KBM-7 (cell line): ENCODE measurements around the gene CPNE2.
A peak's percentile ranks its signal among the peaks of the same experiment; 100 is the strongest.

ENCODE experiments used
- DNase-seq: peaks from one replicate; pipeline ENCODE4 v3.0.0-alpha.2; 2015
- in situ Hi-C: fragments of 300-500 bp; cut with MboI; formaldehyde crosslinking; loops from 2 replicates; pipeline ENCODE4 v1.14.3; 2020; ENCODE audit warnings: low sequenced_read_pairs, low pct_unique_long_range_greater_than_20kb, mixed read lengths

CPNE2 gene

DNA sequence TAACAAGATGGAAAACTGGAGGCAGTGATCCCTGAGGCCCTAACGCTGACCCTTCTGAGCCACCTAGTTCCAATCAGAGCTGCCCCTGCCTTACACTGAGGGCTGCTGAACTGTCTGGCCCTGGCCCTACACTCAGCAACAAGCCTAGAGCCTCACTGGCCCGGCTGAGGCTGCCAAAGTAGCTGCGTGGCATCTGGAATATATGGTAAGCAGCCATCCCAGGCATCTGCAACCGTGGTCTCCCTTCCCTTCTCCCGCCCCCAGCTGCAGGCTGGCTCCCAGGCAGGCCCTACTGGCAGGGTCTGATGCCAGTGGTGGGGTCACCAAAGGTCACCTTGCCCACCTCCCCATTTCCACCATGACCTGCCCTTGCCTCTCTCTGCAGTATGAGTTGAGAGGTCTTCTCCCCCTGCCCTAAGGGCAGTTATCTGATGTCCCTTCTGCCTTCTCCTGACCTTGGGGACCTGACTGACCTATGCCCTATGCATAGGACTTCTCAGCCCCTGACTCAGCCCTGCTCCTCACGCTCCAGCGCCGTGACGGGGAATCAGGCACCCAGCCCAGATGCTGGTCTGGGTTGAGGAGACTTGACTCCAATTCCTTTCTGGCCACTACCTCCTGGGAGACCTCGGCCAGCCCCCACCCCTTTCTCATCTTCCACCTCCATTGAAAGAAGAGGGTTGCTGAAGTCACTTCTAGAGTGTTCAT is 45.3 kb downstream of the CPNE2 start:
- DNase-seq = no peak
- in situ Hi-C loops = no loop called here

DNA sequence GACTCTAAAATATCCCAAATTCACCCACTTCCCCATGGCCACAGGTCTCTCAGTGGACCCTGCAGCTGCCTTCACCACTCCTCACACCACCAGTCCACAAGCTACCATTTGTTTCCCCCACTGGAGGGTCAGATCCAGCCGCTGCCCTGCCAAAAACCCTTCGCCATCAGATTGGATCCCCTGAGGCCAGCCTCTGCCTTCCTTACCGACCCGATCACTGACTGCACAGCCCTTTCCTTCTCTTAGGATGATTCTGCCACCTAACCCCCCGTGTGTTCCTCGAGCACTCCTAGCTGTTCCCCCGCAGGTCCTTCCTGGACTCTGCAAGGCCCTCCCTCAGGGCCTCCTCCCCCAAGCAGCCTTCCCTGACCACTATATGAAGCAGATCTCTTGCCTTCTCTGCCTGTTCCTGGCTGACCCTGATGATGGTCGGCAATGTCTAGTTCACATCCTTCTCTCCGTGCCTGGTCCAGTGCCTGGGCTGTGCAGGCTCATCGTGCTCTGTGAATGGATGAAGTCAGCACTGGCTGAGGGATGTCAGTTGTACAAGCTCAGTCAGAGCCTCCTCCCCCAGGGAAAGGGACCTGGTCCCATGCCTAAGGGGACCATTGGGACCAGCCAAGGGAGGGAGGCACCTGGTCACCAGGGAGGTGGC is 46.0 kb downstream of the CPNE2 start:
- DNase-seq = no peak
- in situ Hi-C loops = no loop called here

DNA sequence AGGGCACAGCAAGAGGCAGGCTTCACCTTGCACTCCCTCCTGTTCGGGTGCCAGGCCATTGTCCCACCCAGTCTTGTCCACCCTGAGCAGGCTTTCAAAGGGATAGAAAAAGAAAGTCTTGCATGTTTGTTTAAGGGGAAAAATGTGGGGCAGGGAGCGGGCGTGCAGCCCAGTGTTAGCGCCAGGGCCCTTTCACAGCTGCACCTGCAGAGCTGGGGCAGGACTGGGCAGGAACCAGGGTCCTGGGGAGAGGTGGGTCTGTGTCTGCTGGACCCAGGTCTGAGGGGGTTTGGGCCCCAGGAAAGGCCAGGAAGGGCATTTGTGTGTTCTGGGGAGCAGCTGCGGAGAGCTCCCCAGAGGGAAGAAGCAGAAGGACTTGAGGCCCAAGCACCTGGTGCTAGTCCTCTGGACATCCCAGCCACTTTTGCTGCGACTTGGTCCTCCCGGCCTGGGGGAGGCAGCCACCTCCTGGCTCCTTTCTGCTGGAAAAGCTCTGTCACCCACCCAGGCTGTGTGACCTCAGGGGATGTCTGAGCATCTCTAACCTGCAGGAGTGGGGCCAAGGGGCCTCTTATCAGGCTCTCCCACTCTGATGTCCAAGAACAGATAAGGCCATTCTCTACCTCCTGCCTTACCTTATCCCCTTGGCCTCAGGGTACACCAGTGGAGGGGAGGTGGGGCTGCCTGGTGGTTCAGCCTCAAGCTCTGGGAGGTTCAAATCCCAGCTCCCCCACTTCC is 48.7 kb downstream of the CPNE2 start:
- in situ Hi-C loops = no loop called here
- no peak for DNase-seq

DNA sequence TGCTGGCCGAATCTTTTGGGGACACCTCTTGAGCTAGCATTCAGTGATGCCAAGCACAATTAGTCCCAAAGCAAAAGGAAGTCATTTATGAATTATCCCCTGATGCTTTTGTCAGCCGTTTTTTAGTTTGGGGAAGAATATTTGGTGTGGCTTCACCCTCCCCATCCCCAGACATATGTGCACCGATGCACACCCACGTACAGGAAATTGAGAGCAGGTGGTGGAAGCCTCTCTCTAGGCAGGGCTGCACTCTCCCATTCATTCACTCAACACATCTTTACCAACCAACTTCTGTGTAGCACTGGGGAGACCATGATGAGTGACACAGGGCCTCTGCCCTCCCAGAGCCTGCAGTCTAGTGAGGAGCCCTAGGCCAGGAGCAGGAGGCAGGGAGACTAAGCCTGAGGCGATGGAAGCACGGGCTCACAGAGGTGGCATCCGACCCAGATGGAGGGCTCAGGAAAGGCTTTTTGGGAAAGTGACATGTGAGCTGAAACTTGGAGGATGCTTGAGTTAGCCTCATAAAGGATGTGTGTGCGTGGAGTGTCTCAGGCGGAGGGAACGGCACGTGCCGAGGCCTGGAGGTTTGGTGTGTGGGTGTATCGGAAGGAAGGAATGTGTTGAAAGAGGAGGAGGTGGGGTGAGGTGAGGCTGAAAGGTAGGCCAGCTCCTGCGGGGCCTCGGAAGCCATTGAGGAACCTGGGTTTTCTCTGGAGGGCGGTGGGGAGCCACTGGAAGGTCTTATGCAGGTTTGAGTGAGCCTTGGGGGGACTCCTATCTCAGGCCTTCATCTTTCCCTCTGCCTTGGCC is 49.6 kb downstream of the CPNE2 start:
- in situ Hi-C loops = no loop called here
- peak; percentile 88 for DNase-seq

DNA sequence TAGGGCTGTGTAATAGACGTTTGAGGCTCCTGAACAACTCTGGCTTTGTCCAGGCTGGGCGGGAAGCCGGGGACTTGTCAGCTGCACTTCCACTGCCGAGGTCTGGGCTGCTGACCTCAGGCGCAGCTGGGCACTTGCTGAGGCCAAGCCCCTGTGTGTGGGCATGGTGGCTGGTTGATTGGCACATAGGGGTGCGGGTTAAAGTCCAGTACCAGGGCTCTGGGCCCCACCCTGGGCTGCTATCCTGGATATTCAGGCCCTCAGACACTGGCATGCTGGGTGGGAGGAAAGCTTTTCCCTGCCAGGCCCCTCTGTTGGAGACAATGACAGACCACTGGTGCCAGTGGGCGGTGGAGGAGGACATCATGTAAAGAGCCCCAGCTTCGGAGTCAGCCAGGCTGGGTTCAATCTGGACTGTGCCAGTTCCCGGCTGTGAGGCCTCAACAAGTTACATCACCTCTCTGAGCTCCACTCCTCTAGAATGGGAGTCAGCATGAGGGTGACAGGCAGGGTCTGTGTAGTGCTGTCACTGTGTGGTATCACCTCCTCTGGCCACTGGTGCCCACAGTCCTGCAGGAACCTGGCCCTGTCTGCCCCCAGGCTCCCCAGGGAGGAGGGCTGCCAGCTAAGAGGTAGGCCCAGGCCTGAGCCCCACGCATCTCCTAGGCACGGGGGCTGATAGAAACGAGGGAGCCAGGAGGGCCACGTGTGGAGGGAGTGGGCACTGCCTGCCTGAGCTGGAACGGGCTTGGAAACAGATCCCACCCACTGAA is 51.0 kb downstream of the CPNE2 start:
- no peak for DNase-seq
- in situ Hi-C loops = no loop called here

DNA sequence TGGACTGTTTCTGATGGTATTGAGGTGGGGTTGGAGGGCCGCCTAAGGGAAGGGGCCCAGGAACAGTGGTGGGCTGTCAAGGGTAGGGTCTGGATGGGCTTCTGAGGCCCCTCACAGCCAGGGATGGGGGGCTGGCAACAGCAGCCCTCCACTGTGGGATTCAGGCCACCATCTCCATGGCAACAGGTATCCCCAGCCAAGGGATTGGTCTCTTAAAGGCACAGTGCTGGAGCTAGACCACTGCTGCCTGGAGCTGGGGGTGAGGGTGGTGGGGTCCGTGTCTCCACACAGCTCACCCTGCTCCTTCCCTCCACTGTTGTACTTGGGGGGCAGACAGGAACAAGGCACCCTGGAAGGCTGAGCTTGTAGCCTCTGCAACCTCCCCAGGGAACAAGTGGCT is 51.6 kb downstream of the CPNE2 start:
- no peak for DNase-seq
- in situ Hi-C loops = no loop called here

DNA sequence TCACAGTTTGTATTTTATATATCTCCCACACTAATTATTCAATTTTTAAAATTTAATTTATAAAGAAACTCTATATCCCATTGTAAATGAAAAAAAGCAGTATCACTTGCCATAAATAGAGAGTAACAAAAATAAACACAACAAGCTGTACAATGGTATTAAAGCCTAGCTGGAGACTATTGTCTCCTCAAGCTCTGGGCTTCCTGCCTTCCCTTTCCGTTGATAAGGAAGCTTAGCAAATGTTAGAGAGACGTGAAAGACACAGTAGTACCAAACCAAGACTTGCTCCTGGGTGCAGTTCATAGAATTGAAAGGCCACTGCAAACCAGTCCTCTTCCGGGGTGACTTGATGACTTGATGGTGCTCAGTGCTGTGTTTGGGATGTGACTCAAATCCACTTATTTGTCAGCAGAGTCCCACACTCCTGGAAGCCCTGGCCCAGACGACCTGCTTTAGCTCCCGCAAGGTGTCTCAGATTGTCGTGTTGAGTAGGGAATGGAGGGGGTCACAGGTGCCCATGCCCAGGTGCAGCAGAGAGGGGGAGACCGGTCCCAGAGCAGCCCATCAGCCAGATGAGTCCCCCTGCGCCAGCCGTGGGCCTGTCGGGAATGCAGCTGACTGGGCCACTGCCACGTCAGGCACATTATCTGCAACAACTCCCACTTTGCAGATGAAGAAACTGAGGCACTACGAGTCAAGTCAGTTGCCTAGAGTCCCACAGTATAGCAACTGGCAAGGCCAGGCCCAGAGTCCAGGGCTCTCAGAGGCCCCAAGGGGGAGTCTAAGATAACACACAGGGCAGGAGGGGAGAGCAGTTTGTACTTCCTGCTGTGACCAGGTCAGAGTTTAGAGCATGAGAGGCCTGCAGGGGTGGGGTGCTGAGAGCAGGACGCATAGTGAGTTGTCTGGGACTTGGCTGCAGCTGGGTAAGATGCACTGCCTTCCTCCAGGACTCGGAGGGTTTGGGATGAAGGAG is 53.0 kb downstream of the CPNE2 start:
- in situ Hi-C loops = no loop called here

DNA sequence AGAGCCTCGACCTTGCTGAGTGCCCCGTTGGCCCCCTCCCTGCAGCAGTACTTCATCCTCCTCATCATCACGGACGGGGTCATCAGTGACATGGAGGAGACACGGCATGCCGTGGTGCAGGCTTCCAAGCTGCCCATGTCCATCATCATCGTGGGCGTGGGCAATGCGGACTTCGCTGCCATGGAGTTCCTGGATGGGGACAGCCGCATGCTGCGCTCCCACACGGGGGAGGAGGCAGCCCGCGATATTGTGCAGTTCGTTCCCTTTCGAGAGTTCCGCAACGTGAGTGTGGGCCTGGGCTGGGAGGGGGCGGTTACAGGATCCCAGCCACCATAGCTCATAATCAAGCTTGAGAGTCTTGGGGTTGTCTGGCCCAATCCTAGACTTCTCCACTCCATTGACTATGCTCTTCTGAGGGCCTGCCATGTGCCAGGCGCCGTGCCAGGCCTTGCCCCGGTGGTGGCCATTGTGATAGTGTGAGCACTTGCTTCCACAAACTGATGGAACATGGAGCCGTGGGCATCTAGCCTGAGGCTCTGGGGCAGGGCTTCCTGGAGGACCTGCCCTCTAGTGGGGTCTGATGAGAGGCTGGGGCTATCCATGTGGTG is 53.8 kb downstream of the CPNE2 start:
- no peak for DNase-seq
- in situ Hi-C loops = no loop called here

More for the DNA sequence above, 53.0 kb downstream of the CPNE2 start:
- DNase-seq = no peak

DNA sequence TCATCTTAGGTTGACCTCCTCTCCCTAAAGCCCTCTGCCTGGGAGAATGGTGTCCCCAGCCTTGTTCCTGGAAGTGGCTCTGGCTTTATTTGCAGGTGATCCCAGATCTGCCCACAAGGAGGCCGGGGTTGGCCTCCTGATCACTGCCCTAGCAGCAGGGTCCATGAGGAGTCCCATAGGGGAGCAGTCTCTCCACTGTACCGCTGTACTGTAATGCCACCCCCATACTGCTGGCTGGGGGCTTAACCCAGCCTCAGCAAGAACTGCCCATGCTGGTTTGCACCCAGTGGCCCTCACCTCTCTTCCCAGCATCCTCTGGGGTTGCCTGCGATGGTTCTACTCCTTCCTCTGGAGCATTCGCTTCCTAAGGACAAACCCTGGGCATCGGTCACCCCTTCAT is 54.4 kb downstream of the CPNE2 start:
- peak; percentile 46 for DNase-seq
- in situ Hi-C loops = no loop called here

DNA sequence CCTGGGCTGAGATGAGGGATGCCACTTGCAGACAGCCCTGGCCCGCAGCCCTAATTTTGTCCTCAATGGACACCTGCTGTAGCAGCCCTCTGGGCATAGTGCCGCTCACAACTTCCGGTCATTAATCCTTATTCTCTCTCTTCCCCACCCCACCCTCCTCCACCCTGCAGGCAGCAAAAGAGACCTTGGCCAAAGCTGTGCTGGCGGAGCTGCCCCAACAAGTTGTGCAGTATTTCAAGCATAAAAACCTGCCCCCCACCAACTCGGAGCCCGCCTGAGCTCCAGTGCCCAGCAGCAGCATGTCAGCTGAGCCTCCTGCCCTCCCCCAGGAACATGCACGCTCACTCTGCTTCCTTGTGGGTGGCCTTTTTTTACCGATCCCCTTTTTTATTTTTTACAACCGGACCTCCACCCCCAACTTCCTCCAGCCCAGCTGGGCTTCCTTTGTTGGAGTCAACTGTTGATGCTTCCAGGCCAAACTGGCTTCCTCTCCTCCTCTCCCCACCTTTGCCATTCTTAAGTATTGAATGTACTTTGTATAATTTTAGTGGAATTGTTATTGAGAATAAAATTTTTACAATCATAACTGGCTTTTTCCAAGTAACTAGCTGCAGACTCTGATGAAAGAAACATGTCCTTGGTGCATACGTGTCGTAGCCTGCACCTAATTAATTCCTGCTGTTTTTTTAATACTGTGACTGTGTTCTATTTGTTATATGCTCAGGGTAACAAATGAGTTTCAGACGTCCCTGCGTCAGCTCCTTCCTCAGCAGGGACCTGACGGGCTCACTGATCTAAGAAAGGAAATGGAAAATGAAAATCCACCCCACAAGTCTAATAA is 55.2 kb downstream of the CPNE2 start:
- in situ Hi-C loops = no loop called here
- DNase-seq = peak; percentile 94

DNA sequence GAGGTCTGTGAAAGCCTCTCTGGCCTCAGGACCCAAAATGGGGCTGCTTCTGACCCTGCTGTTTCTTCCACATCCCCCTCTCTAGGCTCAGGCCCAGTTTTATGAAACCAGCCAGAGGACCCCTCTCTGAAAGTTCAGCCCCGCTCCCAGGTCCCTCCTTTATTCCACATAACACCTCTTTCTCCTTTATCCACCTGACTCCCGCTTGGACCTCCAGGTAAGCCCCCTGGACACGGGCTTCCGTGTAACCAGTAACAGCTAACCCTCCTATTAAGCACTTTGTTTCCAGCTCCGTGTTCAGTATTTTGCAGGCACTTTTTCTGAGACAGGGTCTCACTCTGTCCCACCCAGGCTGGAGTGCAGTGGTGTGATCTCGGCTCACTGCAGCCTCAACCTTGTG is 56.1 kb downstream of the CPNE2 start:
- in situ Hi-C loops = no loop called here
- DNase-seq = no peak

DNA sequence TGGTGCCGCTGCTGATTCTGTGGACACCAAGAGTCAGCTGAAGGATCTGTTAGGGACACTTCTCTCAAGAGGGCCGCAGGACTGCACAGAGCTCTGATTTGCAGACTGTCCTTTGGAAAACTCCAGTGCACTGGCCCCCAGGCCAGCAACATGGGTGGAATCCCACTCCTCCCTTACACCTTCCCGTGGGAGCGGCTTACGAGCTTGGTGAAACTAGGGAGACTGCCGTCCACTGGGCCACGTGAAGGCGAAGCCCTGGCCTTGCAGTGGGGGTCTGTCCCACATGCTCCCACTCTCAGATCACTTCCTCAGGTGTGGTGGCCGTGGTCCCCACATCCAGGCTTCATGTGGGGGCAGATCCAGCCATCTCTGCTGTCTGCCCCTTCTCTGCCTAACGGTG is 57.0 kb downstream of the CPNE2 start:
- in situ Hi-C loops = no loop called here
- no peak for DNase-seq

DNA sequence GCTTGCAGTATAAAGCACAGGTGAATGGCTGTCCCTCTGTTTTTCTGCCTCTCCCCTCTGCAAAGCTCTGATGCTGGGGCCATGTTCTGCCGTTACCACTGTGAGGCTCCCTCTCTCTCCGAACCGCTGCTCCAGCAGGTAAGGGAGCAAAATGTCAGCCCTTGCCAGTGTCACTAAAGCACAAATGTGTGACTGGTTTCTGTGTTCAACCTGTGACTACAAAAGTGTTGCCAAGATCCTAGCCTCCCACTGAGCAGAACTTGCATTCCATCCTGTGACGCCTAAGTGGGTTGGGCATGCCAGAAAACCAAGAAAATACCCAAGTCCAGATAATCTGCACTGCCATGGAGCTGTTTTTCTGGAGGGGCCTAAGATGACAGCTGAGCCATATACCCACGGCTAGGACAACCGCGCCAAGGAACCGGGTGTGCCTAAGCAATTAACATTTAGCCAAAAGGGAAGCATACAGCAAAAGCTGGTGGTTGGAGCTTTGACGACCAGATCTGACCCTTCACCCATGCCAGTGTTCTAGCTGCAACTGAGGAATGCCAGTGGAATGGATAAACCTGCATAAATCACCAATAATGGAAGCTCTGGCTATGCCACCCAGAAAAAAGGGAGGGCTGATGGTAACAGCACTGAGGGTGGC is 58.4 kb downstream of the CPNE2 start:
- in situ Hi-C loops = no loop called here
- no peak for DNase-seq

DNA sequence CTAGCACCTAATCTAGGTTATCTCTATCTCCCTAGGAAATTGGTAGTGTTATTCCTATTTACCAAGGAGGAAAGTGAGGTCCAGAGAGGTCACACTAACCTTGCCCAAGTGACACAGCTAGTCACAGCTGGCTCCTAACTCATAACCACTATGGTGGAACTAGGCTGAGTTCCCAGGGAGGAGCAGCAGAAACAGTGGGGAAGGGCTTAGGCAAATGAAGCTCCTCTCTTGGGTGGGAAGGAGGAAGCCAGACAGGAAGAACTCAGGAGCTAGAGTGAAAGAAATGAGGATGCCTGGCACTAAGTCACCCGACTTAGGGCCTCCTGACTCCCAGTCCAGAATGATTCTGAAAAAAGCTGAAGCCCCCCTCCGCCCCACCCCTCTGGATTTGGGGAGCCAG is 59.0 kb downstream of the CPNE2 start:
- in situ Hi-C loops = no loop called here
- DNase-seq = no peak

DNA sequence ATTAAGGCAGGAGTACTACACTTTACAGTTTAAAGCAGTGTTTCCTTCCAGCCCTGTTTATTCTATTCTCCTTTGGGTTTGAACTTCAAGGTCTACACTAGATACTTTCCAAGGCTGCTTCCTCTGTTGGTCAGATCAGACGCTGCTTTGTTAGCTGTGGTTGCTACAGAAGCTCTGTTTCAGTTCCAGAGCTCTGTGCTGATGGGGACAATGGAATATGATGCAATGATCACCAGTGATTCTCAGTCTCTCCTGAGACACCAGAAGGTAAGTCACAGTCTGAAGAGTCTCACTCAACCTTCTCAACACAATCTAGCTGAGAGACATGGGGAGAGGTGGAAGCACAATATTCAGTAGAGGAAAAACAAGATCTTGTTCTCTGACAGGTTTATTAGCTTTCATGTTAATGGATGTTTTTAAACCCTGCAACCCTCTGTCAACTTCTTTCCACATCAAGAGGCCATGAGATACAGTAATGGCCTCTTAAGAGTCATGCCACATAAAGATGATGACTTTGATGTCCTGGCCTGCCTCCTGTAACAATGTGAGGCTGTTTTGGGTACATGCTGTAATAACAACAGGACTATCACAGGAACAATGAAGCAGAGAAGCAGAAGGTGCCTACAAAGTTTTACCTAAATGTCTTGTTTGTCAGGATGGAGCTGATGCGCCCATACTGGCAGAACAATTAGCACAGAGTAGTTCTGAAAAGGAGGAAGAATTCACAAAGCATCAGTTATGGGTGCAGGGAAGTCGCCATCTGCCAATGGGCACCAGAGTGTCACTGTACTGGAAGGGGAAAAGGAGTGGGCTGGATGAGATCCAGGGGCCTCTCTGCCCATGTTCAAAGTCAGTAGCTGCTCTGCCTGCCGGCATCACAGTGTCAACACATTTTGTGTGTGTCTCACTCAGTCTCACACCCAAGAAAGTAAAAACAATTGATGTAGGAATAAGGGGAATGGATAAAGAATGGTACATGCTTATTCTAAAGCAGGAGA is 60.0 kb downstream of the CPNE2 start:
- in situ Hi-C loops = no loop called here
- no peak for DNase-seq
